ENCODE measurements around the gene GEMIN8.

- TF ChIP-seq EZH2 (IDR thresholded peaks at IDR 0.05; ENCODE audit: borderline replicate concordance, insufficient read depth, low read depth, low read length, poor library complexity, severe bottlenecking): no peak
- TF ChIP-seq, protein P1, sequence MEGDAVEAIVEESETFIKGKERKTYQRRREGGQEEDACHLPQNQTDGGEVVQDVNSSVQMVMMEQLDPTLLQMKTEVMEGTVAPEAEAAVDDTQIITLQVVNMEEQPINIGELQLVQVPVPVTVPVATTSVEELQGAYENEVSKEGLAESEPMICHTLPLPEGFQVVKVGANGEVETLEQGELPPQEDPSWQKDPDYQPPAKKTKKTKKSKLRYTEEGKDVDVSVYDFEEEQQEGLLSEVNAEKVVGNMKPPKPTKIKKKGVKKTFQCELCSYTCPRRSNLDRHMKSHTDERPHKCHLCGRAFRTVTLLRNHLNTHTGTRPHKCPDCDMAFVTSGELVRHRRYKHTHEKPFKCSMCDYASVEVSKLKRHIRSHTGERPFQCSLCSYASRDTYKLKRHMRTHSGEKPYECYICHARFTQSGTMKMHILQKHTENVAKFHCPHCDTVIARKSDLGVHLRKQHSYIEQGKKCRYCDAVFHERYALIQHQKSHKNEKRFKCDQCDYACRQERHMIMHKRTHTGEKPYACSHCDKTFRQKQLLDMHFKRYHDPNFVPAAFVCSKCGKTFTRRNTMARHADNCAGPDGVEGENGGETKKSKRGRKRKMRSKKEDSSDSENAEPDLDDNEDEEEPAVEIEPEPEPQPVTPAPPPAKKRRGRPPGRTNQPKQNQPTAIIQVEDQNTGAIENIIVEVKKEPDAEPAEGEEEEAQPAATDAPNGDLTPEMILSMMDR (IDR thresholded peaks at IDR 0.05): no peak
Measured at GRCh38 chrX:14017399-14017798, 12.3 kb downstream of the GEMIN8 start.
